Adrenal gland (tissue), 5 donors: ENCODE results near the gene P4HTM.

ENCODE experiments used
- POLR2A ChIP-seq, 2 donors: fragments of 450-650 bp; IDR thresholded peaks; one replicate each; pipeline ENCODE4 v1.6.1; 2017; ENCODE audit warnings: antibody characterized with exemption in 2 of 2, mild to moderate bottlenecking in 2 of 2, moderate library complexity in 1 of 2
- TF ChIP-seq, protein P1 (sequence below), 6 experiments: fragments of 450-650 bp in 4 of 6; fragments of 200-600 bp in 2 of 6; sonication (generic) in 1 of 6; IDR thresholded peaks; 1 replicate in 5 of 6; 2 replicates in 1 of 6; pipeline versions ENCODE4 v1.5.1 to v1.8.0; 2016 to 2021; ENCODE audit warnings: antibody characterized with exemption in 6 of 6, mild to moderate bottlenecking in 2 of 6, moderate library complexity in 1 of 6
- donor health status: DM: no; HTN: no; CAD: no.

DNA sequence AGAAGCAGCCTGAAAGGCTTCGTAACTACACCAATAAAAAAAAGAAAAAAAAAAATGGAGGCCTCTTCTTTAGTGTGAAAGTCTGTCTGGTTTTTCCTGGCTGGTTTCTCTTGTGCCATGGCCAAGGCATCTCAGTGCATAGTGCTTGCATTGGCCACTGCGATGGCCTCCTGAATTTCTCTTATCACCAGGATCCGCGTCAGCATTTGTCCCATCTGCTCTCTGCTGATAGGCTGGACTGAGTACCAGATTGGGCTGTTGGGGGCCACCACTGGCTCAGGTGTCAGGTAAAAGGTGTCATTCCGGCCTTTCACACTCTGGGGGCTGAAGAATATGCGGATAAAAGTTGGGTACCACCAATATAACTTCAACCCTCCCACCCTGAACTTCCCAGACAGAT lies 40.3 kb downstream of the P4HTM start:
- TF ChIP-seq, protein P1, sequence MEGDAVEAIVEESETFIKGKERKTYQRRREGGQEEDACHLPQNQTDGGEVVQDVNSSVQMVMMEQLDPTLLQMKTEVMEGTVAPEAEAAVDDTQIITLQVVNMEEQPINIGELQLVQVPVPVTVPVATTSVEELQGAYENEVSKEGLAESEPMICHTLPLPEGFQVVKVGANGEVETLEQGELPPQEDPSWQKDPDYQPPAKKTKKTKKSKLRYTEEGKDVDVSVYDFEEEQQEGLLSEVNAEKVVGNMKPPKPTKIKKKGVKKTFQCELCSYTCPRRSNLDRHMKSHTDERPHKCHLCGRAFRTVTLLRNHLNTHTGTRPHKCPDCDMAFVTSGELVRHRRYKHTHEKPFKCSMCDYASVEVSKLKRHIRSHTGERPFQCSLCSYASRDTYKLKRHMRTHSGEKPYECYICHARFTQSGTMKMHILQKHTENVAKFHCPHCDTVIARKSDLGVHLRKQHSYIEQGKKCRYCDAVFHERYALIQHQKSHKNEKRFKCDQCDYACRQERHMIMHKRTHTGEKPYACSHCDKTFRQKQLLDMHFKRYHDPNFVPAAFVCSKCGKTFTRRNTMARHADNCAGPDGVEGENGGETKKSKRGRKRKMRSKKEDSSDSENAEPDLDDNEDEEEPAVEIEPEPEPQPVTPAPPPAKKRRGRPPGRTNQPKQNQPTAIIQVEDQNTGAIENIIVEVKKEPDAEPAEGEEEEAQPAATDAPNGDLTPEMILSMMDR (IDR thresholded peaks at IDR 0.05), result no peak
- TF ChIP-seq POLR2A (IDR thresholded peaks at IDR 0.05), result no peak
